ENCODE data around the gene RASL11A.

DNA sequence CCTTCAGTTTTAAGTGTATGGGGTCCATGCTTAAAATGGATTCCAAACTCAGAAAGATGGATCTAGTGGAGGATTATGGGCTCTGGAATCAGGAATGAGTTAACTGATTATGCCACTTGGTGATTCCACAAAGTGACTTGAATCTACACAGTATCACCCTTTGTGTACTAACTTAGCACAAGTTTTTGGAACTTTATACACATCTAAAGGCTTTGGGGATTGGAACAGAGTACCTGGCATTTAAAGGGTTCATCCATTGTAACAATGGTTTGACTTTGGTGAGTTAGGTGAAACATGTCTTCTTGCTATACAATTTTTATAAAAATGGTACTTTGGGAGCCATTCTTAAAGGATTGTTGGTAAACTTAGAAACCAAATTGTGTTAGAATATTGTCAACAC lies 18.2 kb upstream of the RASL11A start:
- TF ChIP-seq, protein P1, sequence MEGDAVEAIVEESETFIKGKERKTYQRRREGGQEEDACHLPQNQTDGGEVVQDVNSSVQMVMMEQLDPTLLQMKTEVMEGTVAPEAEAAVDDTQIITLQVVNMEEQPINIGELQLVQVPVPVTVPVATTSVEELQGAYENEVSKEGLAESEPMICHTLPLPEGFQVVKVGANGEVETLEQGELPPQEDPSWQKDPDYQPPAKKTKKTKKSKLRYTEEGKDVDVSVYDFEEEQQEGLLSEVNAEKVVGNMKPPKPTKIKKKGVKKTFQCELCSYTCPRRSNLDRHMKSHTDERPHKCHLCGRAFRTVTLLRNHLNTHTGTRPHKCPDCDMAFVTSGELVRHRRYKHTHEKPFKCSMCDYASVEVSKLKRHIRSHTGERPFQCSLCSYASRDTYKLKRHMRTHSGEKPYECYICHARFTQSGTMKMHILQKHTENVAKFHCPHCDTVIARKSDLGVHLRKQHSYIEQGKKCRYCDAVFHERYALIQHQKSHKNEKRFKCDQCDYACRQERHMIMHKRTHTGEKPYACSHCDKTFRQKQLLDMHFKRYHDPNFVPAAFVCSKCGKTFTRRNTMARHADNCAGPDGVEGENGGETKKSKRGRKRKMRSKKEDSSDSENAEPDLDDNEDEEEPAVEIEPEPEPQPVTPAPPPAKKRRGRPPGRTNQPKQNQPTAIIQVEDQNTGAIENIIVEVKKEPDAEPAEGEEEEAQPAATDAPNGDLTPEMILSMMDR (IDR thresholded peaks at IDR 0.05) = no peak
- no peak for TF ChIP-seq POLR2A (IDR thresholded peaks at IDR 0.05)
